Peyer's patch (tissue), 4 donors: ENCODE measurements around the gene SRPK2. TPM values are rescaled to one million over a fixed set of nuclear protein-coding genes. Genes with fewer than 3 reads are reported as not detected.
"Not testable (repeated sequence)": the region's sequence is repeated elsewhere in the genome, so short reads cannot be mapped to it uniquely, and the experiment has no call there.

Experiments
- DNase-seq, 3 donors: peaks; one replicate each; pipeline ENCODE4 v3.0.0-alpha.2; 2017 to 2019
- H3K27ac ChIP-seq, 4 donors: fragments of 200-600 bp; sonication (generic); one replicate each; pipeline ENCODE4 v1.5.1; 2016 to 2019
- H3K27me3 ChIP-seq, 2 donors: fragments of 200-600 bp; sonication (generic); one replicate each; pipeline ENCODE4 v1.5.1; 2019
- H3K36me3 ChIP-seq, 3 donors: fragments of 200-600 bp; sonication (generic); one replicate each; pipeline ENCODE4 v1.5.1; 2016 to 2019
- H3K4me1 ChIP-seq, 4 donors: fragments of 200-600 bp; sonication (generic); one replicate each; pipeline ENCODE4 v1.5.1; 2016 to 2019
- H3K4me3 ChIP-seq, 4 donors: fragments of 200-600 bp; sonication (generic); 1 replicate in 3 of 4; 2 replicates in 1 of 4; pipeline ENCODE4 v1.5.1; 2016 to 2019; ENCODE audit warnings: mild to moderate bottlenecking in 1 of 4
- H3K9me3 ChIP-seq, 4 donors: fragments of 200-600 bp; sonication (generic); one replicate each; pipeline ENCODE4 v1.5.1; 2016 to 2019; ENCODE audit warnings: mild to moderate bottlenecking in 1 of 4
- CTCF ChIP-seq, 6 experiments: fragments of 450-650 bp in 4 of 6; fragments of 200-600 bp in 2 of 6; sonication (generic) in 1 of 6; IDR thresholded peaks; one replicate each; pipeline ENCODE4 v1.5.1; 2017 to 2019; ENCODE audit warnings: antibody characterized with exemption in 6 of 6, mild to moderate bottlenecking in 3 of 6, moderate library complexity in 1 of 6
- POLR2A ChIP-seq, 2 donors: fragments of 450-650 bp; IDR thresholded peaks; one replicate each; pipeline ENCODE4 v1.5.1; 2017; ENCODE audit warnings: antibody characterized with exemption in 2 of 2, mild to moderate bottlenecking in 2 of 2, moderate library complexity in 2 of 2
- total RNA-seq, 4 donors: library from RNA; depleted of rRNA; stranded (reverse); fragments of >200 nt; gene quantifications; one replicate each; pipeline ENCODE4 v1.1.0, GENCODE V29; 2016

The SRPK2 gene
- total RNA-seq, 4 donors from 2014 or later: 25.7 to 96.6 (median 33.6) TPM

DNA sequence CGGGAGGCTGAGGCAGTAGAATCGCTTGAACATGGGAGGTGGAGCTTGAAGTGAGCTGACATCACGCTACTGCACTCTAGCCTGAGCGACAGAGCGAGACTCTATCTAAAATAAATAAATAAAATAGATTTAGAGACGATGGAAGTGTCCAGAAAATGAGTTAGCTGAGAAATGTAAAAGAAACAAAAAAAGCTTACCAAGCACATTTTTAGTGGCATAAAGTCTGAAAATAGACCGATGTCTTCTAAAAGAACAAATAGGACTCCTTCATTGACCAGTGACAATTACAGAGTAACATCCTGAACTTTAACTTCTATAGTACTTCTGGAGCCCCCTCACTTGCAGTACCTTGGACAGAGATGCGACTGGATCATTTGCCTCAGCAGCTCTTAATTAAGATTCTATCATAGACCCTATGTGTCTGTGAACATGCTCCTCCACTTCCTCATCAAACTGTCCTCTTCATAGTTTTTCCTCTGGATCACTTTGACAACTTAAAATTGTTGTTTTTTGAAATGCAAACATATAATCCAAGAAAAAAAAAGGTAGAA is 25.2 kb upstream of the SRPK2 start:
- no peak for TF ChIP-seq POLR2A (IDR thresholded peaks at IDR 0.05)
- TF ChIP-seq CTCF (IDR thresholded peaks at IDR 0.05): no peak
- Histone ChIP-seq H3K27ac (no peak overlapping the region), H3K9me3 (no peaks in the 10 kb centered on the region), H3K4me3 (no peak overlapping the region), H3K36me3 (no peaks in the 10 kb centered on the region), H3K27me3 (no peaks in the 10 kb centered on the region), H3K4me1 (no peaks in the 10 kb centered on the region)
- no peak for DNase-seq

DNA sequence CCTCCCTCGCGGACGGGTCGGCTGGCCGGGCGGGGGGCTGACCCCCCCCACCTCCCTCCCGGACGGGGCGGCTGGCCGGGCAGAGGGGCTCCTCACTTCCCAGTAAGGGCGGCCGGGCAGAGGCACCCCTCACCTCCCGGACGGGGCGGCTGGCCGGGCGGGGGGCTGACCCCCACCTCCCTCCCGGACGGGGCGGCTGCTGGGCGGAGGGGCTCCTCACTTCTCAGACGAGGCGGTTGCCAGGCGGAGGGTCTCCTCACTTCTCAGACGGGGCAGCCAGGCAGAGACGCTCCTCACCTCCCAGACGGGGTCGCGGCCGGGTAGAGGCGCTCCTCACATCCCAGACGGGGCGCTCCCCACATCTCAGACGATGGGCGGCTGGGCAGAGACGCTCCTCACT is 22.1 kb upstream of the SRPK2 start:
- H3K36me3 ChIP-seq, H3K9me3 ChIP-seq, H3K27ac ChIP-seq: not testable (repeated sequence)

DNA sequence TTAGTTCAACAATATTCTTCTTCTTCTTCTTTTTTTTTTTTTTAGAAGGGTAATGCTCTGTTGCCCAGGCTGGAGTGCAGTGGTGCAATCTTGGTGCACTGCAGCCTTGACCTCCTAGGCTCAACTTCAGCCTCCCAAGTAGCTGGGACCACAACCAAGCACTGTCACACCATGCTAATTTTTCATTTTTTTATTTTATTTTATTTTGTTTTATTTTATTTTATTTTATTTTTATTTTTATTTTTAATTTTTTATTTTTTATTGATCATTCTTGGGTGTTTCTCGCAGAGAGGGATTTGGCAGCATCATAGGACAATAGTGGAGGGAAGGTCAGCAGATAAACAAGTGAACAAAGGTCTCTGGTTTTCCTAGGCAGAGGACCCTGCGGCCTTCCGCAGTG is 21.1 kb upstream of the SRPK2 start:
- H3K27ac ChIP-seq, DNase-seq, H3K9me3 ChIP-seq, H3K4me3 ChIP-seq, H3K27me3 ChIP-seq, H3K36me3 ChIP-seq, H3K4me1 ChIP-seq: not testable (repeated sequence)

More for the DNA sequence above, 22.1 kb upstream of the SRPK2 start:
- not testable (repeated sequence) for H3K27me3 ChIP-seq, H3K4me1 ChIP-seq, H3K4me3 ChIP-seq, DNase-seq

GRCh38 chr7:105408791-105409410 is 20.2 kb upstream of the SRPK2 start:
- H3K36me3 ChIP-seq: no peaks in the 10 kb centered on the region
- H3K4me1 ChIP-seq: no peaks in the 10 kb centered on the region
- H3K4me3 ChIP-seq: no peak overlapping the region
- DNase-seq: no peak
- H3K27ac ChIP-seq: no peak overlapping the region
- TF ChIP-seq POLR2A (IDR thresholded peaks at IDR 0.05): no peak
- TF ChIP-seq CTCF (IDR thresholded peaks at IDR 0.05): no peak
- H3K9me3 ChIP-seq: no peaks in the 10 kb centered on the region
- no peaks in the 10 kb centered on the region for H3K27me3 ChIP-seq

DNA sequence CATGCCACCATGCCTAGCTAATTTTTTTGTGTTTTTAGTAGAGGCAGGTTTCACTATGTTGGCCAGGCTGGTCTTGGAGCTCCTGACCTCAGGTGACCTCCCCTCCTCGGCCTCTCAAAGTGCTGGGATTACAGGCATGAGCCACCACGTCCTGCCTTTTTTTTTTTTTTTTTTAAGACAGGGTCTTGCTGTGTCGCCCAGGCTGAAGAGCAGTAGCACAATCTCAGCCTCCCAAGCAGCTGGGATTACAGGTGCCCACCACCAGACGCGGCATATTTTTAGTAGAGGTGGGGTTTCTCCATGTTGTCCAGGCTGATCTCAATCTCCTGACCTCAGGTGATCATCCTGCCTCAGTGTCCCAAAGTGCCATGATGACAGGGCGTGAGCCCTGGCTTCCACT is 14.4 kb upstream of the SRPK2 start:
- no peak for DNase-seq
- no peaks in the 10 kb centered on the region for H3K36me3 ChIP-seq
- TF ChIP-seq CTCF (IDR thresholded peaks at IDR 0.05) (no peak), POLR2A (IDR thresholded peaks at IDR 0.05) (no peak)
- H3K27me3 ChIP-seq: no peaks in the 10 kb centered on the region
- no peak overlapping the region for H3K27ac ChIP-seq
- H3K9me3 ChIP-seq: no peaks in the 10 kb centered on the region
- no peak overlapping the region for H3K4me3 ChIP-seq
- H3K4me1 ChIP-seq: no peaks in the 10 kb centered on the region

GRCh38 chr7:105402221-105403095 is 13.7 kb upstream of the SRPK2 start:
- no peak overlapping the region for H3K4me3 ChIP-seq
- TF ChIP-seq CTCF (IDR thresholded peaks at IDR 0.05) (no peak), POLR2A (IDR thresholded peaks at IDR 0.05) (no peak)
- H3K27ac ChIP-seq: no peak overlapping the region
- H3K36me3 ChIP-seq: no peaks in the 10 kb centered on the region
- no peaks in the 10 kb centered on the region for H3K4me1 ChIP-seq
- no peaks in the 10 kb centered on the region for H3K27me3 ChIP-seq
- no peaks in the 10 kb centered on the region for H3K9me3 ChIP-seq
- no peak for DNase-seq
